AG09309 (cell line): ENCODE measurements around the gene PRPF6.

ENCODE experiments used
- DNase-seq: peaks from one replicate; pipeline ENCODE4 v3.0.0-alpha.2; 2010; ENCODE audit warnings: low read depth
- H3K4me3 ChIP-seq: 2 replicates; pipeline ENCODE4 v1.5.1; 2011; ENCODE audit warnings: mild to moderate bottlenecking, low read depth, low read length, moderate library complexity; ENCODE audit not compliant: control insufficient read depth
- TF ChIP-seq, protein P1 (sequence below): IDR thresholded peaks from 2 replicates; pipeline ENCODE4 v1.5.1; 2011; ENCODE audit warnings: mild to moderate bottlenecking, low read depth, low read length, inconsistent platforms; ENCODE audit not compliant: insufficient read depth, control insufficient read depth; ENCODE audit errors: missing control alignments

PRPF6 gene

DNA sequence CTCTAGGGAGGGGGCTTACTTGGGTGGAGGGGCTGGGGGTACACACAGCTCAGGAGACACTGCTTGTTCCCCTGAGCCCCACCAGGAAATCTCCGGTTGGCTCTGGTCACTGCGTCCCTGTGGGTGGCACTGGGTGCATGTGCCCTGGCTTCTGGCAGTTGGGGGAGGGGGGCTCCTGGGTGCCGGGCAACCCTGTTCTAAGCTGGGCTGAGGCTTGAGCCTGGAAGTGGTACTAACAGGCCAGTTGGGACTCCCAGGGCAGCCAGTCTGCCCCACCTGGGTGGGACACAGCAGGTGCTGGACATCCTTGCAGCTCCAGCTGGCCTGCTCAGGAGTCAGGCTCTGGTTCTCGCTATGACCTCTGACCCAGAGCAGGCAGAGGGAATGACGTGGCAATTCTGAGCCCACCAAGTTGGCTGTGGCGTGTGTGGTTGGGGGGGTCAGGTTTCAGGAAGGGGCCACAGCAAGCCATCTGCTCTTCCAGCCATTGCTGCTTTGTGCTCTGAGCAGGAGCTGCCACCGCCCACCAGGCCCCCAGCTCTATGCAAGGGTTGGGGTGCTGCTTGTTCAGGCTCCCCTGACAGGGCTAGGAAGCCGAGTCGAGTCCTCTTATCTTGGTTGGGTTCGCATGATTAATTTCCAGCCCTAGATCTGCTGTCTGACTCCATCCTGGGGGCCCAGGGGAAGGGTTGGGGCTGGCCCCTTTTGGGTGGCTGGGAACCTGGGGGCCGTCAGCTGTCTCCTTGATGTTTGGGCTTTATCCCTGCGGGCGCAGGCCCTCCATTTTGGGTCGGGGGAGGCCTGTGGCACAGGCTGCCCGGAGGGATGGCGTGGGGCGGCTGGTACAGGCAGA is 55.6 kb downstream of the PRPF6 start:
- no peak overlapping the region for H3K4me3 ChIP-seq
- DNase-seq = no peak
- TF ChIP-seq, protein P1, sequence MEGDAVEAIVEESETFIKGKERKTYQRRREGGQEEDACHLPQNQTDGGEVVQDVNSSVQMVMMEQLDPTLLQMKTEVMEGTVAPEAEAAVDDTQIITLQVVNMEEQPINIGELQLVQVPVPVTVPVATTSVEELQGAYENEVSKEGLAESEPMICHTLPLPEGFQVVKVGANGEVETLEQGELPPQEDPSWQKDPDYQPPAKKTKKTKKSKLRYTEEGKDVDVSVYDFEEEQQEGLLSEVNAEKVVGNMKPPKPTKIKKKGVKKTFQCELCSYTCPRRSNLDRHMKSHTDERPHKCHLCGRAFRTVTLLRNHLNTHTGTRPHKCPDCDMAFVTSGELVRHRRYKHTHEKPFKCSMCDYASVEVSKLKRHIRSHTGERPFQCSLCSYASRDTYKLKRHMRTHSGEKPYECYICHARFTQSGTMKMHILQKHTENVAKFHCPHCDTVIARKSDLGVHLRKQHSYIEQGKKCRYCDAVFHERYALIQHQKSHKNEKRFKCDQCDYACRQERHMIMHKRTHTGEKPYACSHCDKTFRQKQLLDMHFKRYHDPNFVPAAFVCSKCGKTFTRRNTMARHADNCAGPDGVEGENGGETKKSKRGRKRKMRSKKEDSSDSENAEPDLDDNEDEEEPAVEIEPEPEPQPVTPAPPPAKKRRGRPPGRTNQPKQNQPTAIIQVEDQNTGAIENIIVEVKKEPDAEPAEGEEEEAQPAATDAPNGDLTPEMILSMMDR = no peak

DNA sequence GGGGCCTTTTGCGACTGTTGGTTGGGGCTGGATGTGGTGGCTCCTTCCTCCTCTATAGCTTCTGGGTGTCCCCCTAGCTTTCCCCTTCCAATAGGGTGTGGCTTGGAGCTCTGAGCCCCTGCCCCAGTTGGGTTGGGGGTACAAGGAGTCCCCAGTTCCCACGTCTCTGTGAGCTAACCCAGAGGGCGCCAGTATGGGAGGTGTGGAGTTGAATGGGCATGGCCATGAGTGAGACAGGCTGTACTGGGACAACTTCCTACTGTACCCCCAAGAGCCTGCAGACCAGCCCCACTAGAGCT is 56.2 kb downstream of the PRPF6 start:
- DNase-seq = no peak
- TF ChIP-seq, protein P1 = no peak
- no peak overlapping the region for H3K4me3 ChIP-seq

DNA sequence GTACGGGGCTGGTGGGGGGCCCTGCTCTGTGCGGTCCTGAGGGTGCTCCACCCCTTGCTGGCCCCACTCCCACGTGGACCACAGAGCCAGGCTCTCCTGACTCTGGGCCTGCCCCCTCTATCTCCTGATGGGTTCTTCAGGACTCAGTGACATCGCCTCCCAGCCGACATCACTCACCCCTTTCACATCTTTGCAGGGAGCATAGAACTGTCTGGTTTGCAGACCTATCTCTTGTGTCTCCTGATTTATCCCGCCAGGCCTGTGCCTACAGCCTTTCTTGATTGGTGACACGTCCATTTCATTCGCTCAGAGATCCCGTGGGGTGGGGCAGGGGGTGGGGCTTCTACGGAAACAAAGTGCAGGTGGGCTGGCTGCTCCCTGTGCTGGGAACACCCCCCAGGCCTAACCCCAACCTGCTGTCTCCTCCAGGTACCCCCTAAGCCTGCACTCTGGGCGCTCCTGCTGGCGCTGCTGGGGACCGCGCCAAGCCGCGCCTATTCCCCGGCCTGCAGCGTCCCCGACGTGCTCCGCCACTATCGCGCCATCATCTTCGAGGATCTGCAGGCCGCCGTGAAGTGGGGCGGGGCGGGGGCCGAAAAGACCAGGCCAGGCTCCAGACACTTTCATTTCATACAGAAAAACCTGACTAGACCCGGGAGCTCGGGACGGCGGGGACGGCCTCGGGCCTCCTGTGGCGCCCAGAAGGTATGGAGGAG is 56.7 kb downstream of the PRPF6 start:
- DNase-seq = no peak
- TF ChIP-seq, protein P1 = no peak
- no peak overlapping the region for H3K4me3 ChIP-seq

DNA sequence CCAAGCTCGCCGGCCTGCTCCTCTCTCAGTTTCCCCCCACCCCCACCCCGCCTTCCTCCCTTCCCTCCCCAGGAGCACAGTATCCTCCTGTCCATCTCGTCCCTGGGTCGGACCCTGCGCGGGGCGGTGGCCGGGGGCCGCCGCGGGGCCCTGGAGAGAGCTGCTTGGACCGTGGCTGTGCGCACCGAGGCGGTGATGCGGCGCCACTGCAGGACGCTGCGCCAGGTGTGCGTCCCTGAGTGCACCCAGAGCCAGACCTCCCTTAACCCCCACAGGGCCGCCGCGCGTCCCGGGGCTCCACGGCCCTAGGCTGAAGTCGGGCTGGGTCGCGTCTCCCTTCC is 57.3 kb downstream of the PRPF6 start:
- no peak overlapping the region for H3K4me3 ChIP-seq
- DNase-seq = no peak
- TF ChIP-seq, protein P1 = no peak

DNA sequence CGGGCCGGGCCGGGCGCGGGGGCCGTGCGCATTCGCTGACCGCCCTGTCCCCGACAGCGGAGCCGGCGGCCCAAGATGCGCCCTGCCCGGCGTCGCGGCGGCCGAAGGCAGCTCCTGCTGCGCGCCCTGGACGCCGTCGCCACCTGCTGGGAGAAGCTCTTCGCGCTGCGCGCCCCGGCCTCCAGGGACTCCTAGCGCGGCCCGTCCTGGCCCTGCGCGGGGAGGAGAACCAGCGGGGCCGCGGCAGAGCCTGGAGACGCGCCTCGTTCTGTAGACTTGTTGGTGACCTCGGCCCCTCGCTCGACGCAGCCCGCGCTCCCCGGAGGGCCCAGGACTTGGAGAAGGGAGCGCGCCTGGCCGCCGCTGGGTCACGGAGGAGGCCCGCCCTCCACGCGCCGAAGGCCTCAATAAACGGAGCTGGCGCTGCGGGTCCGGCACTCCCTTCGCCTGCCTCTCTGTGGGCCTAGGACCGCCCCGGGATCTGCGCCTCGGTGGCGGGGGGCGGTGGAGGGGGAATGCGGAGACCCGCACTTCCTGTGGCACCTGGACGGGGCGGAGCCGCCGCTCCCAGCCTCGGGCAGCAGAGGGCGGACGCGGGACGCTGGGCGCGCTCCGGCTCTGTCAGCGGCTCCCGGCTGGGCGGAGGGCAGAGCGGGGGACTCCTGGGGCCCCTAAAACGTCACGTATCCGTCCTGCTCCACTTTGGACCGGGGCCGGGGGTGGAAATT is 57.8 kb downstream of the PRPF6 start:
- peak overlapping the region; percentile 27 for H3K4me3 ChIP-seq
- TF ChIP-seq, protein P1 = peak; percentile 55
- no peak for DNase-seq

DNA sequence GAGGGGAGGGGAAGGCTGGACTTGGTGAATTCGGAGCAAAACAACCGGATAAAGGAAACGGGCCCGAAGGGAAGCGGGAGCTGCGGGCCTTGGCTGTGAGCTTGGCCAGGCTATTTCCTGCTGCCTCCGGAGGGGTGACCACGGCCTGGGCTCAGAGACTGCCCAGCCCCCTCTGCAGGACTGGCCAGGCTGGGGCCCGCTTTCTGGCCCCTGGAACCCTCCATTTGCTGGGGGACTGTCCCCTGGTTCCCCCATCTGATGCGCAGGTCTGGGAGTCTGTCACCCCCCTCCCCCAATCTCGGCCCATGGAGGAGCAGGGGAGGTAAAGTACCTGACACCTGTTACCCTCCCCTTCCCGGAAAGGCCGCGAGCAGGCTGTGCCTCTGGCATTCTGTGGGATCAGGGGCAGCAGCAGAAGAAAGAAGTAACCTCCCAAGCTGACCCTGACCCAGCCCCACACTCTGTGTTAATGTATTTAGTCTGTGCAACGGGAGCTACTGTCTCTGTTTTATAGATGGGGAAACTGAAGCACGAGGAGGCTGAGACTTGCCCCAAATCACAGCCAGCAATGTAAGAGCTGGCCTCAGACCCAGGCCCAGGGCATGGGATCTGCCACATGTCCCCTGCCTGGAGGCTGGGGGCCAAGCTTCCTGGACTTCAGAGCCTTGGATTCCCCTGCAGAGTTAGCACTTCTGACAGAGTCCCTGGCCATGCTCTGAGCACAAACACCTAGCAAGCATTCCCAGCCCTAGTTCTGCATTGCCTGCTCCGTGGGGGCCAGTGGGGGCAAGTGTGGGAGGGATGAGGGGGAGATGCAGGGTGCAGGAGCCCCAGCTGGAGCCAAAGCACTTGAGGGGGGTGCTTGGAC is 58.6 kb downstream of the PRPF6 start:
- TF ChIP-seq, protein P1 = no peak
- DNase-seq = no peak
- H3K4me3 ChIP-seq = peak overlapping the region; percentile 27
